GM23338 (cell line): ENCODE measurements around the gene FOCAD. TPM values are rescaled to one million over a fixed set of nuclear protein-coding genes. Genes with fewer than 3 reads are reported as not detected.

Experiments
- EZH2 ChIP-seq: fragments of 200-600 bp; sonication (generic); IDR thresholded peaks from one replicate; pipeline ENCODE4 v1.8.0; 2017; ENCODE audit warnings: antibody characterized with exemption, mild to moderate bottlenecking, low read depth; ENCODE audit not compliant: unreplicated experiment
- JUNB ChIP-seq: IDR thresholded peaks from one replicate; pipeline ENCODE4 v1.6.1; 2016; ENCODE audit warnings: antibody characterized with exemption; ENCODE audit not compliant: unreplicated experiment
- NANOG ChIP-seq: IDR thresholded peaks from 2 replicates; pipeline ENCODE4 v1.6.1; 2016; ENCODE audit warnings: antibody characterized with exemption, borderline replicate concordance
- POLR2AphosphoS5 ChIP-seq: IDR thresholded peaks from 2 replicates; pipeline ENCODE4 v1.6.1; 2016; ENCODE audit warnings: antibody characterized with exemption, low read depth
- STAT1 ChIP-seq: IDR thresholded peaks from one replicate; pipeline ENCODE4 v1.6.1; 2016; ENCODE audit warnings: antibody characterized with exemption; ENCODE audit not compliant: unreplicated experiment
- ZNF114 ChIP-seq: fragments of 250-450 bp; sonication (Bioruptor Pico); IDR thresholded peaks from 2 replicates; pipeline ENCODE4 v1.5.0; 2020; ENCODE audit warnings: mild to moderate bottlenecking, moderate library complexity
- polyA plus RNA-seq: library from polyadenylated mRNA; unstranded; fragments of >200 nt; fragmentation: Nextera tagmentation; extraction: Ambion mirVana; gene quantifications from 2 replicates; pipeline ENCODE4 v1.2.1, GENCODE V29; 2016
- total RNA-seq: library from RNA; depleted of rRNA; stranded (reverse); fragments of >200 nt; shearing (Covaris generic); gene quantifications from 2 replicates; pipeline ENCODE4 v1.2.3, GENCODE V29; 2014
- TF ChIP-seq, protein P1 (sequence below): fragments of 250-450 bp; sonication (Bioruptor Pico); IDR thresholded peaks from 2 replicates; pipeline ENCODE4 v1.5.0; 2020; ENCODE audit warnings: mild to moderate bottlenecking, moderate library complexity
- TF ChIP-seq, protein P2 (sequence below): IDR thresholded peaks from one replicate; pipeline ENCODE4 v1.6.1; 2018; ENCODE audit warnings: antibody characterized with exemption; ENCODE audit not compliant: unreplicated experiment
- TF ChIP-seq, protein P3 (sequence below), 2 experiments: fragments of 200-600 bp in 1 of 2; sonication (generic) in 1 of 2; conservative IDR thresholded peaks; 2 replicates each; pipeline versions ENCODE4 v1.5.1 to v1.6.1; 2016 to 2017; ENCODE audit warnings: antibody characterized with exemption in 2 of 2, low read depth in 2 of 2, mild to moderate bottlenecking in 2 of 2, moderate library complexity in 1 of 2

The FOCAD gene
- total and polyA plus RNA-seq, 2 experiments from 2014 or later: 13.7 to 66.5 TPM

DNA sequence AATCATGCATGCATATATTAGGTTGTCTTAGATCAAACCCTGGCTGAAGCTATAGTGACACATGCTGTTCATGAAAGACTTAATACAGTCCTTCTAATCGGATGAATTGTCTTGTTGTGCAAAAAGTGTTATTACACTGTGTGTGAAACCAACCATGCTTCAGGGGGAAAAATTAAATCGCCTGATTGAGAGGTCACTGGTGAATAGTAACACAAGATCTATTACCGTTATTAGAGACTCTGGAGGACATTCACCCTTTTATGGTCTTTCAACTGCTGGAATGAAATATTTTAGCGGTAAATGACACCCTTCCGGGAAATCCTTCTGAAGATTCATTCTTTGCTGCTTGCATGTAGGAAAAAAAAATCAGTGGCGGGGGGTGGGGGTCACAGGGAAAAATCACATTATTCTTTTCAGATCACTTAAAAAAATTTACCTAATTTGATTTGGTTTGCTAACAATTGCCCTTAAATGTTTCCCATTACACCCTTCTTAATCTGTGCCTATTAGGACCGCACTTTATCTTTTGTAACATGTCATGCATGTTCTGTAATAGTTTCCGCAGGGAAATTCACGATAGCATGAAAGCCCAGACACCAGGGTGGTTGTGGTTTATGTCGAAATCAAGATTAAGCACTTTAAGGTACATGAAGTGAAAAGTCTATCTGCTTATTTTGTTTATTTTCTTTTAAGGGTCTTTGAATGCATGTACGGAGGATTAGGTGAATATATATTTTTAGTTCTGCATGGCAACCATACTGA lies 120.6 kb downstream of the FOCAD start (continued):
- TF ChIP-seq, protein P1, sequence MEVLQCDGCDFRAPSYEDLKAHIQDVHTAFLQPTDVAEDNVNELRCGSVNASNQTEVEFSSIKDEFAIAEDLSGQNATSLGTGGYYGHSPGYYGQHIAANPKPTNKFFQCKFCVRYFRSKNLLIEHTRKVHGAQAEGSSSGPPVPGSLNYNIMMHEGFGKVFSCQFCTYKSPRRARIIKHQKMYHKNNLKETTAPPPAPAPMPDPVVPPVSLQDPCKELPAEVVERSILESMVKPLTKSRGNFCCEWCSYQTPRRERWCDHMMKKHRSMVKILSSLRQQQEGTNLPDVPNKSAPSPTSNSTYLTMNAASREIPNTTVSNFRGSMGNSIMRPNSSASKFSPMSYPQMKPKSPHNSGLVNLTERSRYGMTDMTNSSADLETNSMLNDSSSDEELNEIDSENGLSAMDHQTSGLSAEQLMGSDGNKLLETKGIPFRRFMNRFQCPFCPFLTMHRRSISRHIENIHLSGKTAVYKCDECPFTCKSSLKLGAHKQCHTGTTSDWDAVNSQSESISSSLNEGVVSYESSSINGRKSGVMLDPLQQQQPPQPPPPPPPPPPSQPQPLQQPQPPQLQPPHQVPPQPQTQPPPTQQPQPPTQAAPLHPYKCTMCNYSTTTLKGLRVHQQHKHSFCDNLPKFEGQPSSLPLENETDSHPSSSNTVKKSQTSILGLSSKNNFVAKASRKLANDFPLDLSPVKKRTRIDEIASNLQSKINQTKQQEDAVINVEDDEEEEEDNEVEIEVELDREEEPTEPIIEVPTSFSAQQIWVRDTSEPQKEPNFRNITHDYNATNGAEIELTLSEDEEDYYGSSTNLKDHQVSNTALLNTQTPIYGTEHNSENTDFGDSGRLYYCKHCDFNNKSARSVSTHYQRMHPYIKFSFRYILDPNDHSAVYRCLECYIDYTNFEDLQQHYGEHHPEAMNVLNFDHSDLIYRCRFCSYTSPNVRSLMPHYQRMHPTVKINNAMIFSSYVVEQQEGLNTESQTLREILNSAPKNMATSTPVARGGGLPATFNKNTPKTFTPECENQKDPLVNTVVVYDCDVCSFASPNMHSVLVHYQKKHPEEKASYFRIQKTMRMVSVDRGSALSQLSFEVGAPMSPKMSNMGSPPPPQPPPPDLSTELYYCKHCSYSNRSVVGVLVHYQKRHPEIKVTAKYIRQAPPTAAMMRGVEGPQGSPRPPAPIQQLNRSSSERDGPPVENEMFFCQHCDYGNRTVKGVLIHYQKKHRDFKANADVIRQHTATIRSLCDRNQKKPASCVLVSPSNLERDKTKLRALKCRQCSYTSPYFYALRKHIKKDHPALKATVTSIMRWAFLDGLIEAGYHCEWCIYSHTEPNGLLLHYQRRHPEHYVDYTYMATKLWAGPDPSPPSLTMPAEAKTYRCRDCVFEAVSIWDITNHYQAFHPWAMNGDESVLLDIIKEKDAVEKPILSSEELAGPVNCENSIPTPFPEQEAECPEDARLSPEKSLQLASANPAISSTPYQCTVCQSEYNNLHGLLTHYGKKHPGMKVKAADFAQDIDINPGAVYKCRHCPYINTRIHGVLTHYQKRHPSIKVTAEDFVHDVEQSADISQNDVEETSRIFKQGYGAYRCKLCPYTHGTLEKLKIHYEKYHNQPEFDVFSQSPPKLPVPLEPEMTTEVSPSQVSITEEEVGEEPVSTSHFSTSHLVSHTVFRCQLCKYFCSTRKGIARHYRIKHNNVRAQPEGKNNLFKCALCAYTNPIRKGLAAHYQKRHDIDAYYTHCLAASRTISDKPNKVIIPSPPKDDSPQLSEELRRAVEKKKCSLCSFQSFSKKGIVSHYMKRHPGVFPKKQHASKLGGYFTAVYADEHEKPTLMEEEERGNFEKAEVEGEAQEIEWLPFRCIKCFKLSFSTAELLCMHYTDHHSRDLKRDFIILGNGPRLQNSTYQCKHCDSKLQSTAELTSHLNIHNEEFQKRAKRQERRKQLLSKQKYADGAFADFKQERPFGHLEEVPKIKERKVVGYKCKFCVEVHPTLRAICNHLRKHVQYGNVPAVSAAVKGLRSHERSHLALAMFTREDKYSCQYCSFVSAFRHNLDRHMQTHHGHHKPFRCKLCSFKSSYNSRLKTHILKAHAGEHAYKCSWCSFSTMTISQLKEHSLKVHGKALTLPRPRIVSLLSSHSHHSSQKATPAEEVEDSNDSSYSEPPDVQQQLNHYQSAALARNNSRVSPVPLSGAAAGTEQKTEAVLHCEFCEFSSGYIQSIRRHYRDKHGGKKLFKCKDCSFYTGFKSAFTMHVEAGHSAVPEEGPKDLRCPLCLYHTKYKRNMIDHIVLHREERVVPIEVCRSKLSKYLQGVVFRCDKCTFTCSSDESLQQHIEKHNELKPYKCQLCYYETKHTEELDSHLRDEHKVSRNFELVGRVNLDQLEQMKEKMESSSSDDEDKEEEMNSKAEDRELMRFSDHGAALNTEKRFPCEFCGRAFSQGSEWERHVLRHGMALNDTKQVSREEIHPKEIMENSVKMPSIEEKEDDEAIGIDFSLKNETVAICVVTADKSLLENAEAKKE (CRISPR knock-in tag): no peak
- no peak for TF ChIP-seq JUNB
- TF ChIP-seq EZH2: no peak
- TF ChIP-seq POLR2AphosphoS5: no peak
- no peak for TF ChIP-seq STAT1
- TF ChIP-seq ZNF114 (CRISPR knock-in tag): no peak
- TF ChIP-seq, protein P2, sequence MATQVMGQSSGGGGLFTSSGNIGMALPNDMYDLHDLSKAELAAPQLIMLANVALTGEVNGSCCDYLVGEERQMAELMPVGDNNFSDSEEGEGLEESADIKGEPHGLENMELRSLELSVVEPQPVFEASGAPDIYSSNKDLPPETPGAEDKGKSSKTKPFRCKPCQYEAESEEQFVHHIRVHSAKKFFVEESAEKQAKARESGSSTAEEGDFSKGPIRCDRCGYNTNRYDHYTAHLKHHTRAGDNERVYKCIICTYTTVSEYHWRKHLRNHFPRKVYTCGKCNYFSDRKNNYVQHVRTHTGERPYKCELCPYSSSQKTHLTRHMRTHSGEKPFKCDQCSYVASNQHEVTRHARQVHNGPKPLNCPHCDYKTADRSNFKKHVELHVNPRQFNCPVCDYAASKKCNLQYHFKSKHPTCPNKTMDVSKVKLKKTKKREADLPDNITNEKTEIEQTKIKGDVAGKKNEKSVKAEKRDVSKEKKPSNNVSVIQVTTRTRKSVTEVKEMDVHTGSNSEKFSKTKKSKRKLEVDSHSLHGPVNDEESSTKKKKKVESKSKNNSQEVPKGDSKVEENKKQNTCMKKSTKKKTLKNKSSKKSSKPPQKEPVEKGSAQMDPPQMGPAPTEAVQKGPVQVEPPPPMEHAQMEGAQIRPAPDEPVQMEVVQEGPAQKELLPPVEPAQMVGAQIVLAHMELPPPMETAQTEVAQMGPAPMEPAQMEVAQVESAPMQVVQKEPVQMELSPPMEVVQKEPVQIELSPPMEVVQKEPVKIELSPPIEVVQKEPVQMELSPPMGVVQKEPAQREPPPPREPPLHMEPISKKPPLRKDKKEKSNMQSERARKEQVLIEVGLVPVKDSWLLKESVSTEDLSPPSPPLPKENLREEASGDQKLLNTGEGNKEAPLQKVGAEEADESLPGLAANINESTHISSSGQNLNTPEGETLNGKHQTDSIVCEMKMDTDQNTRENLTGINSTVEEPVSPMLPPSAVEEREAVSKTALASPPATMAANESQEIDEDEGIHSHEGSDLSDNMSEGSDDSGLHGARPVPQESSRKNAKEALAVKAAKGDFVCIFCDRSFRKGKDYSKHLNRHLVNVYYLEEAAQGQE: no peak
- no peak for TF ChIP-seq NANOG
- TF ChIP-seq, protein P3, sequence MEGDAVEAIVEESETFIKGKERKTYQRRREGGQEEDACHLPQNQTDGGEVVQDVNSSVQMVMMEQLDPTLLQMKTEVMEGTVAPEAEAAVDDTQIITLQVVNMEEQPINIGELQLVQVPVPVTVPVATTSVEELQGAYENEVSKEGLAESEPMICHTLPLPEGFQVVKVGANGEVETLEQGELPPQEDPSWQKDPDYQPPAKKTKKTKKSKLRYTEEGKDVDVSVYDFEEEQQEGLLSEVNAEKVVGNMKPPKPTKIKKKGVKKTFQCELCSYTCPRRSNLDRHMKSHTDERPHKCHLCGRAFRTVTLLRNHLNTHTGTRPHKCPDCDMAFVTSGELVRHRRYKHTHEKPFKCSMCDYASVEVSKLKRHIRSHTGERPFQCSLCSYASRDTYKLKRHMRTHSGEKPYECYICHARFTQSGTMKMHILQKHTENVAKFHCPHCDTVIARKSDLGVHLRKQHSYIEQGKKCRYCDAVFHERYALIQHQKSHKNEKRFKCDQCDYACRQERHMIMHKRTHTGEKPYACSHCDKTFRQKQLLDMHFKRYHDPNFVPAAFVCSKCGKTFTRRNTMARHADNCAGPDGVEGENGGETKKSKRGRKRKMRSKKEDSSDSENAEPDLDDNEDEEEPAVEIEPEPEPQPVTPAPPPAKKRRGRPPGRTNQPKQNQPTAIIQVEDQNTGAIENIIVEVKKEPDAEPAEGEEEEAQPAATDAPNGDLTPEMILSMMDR (conservative IDR thresholded peaks at IDR 0.05; ENCODE audit: low read depth in 2 of 2): no peak
